ENCODE measurements around the gene GPR137.
"Not testable (repeated sequence)": the region's sequence is repeated elsewhere in the genome, so short reads cannot be mapped to it uniquely, and the experiment has no call there.

The GPR137 gene

GRCh38 chr11:64314805-64315561, 29.3 kb downstream of the GPR137 start:
- Mint-ChIP-seq H3K27ac (peak overlapping the region; percentile 83), H3K4me3 (peak overlapping the region; percentile 48), H3K9me3 (no peaks in the 10 kb centered on the region), H3K36me3 (ENCODE audit: low read depth) (peaks cover 5% of the 10 kb centered on the region), H3K27me3 (ENCODE audit: low read depth, poor library complexity) (no peaks in the 10 kb centered on the region), H3K4me1 (peaks cover 23% of the 10 kb centered on the region)
- DNase-seq, result no peak
- TF ChIP-seq, protein P1, sequence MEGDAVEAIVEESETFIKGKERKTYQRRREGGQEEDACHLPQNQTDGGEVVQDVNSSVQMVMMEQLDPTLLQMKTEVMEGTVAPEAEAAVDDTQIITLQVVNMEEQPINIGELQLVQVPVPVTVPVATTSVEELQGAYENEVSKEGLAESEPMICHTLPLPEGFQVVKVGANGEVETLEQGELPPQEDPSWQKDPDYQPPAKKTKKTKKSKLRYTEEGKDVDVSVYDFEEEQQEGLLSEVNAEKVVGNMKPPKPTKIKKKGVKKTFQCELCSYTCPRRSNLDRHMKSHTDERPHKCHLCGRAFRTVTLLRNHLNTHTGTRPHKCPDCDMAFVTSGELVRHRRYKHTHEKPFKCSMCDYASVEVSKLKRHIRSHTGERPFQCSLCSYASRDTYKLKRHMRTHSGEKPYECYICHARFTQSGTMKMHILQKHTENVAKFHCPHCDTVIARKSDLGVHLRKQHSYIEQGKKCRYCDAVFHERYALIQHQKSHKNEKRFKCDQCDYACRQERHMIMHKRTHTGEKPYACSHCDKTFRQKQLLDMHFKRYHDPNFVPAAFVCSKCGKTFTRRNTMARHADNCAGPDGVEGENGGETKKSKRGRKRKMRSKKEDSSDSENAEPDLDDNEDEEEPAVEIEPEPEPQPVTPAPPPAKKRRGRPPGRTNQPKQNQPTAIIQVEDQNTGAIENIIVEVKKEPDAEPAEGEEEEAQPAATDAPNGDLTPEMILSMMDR (IDR thresholded peaks at IDR 0.05), result no peak

DNA sequence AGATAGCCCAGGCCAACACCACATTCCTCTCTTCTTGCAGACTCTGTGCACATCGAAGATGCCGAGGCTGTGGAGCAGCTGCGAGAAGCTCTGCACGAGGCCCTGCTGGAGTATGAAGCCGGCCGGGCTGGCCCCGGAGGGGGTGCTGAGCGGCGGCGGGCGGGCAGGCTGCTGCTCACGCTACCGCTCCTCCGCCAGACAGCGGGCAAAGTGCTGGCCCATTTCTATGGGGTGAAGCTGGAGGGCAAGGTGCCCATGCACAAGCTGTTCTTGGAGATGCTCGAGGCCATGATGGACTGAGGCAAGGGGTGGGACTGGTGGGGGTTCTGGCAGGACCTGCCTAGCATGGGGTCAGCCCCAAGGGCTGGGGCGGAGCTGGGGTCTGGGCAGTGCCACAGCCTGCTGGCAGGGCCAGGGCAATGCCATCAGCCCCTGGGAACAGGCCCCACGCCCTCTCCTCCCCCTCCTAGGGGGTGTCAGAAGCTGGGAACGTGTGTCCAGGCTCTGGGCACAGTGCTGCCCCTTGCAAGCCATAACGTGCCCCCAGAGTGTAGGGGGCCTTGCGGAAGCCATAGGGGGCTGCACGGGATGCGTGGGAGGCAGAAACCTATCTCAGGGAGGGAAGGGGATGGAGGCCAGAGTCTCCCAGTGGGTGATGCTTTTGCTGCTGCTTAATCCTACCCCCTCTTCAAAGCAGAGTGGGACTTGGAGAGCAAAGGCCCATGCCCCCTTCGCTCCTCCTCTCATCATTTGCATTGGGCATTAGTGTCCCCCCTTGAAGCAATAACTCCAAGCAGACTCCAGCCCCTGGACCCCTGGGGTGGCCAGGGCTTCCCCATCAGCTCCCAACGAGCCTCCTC, 30.2 kb downstream of the GPR137 start:
- peaks cover 13% of the 10 kb centered on the region for H3K36me3 Mint-ChIP-seq (ENCODE audit: low read depth)
- H3K27ac Mint-ChIP-seq; H3K27me3 Mint-ChIP-seq (ENCODE audit: low read depth, poor library complexity); H3K9me3 Mint-ChIP-seq; DNase-seq: not testable (repeated sequence)
- peak overlapping the region; percentile 94 for H3K4me3 Mint-ChIP-seq
- peaks cover 25% of the 10 kb centered on the region for H3K4me1 Mint-ChIP-seq

- Mint-ChIP-seq H3K36me3 (ENCODE audit: low read depth) (peaks cover 16% of the 10 kb centered on the region), H3K4me3 (peak overlapping the region; percentile 94), H3K27ac (peak overlapping the region; percentile 100), H3K9me3 (no peaks in the 10 kb centered on the region), H3K4me1 (peaks cover 32% of the 10 kb centered on the region), H3K27me3 (ENCODE audit: low read depth, poor library complexity) (no peaks in the 10 kb centered on the region)
- DNase-seq, result no peak
- TF ChIP-seq, protein P1 (IDR thresholded peaks at IDR 0.05), result no peak
Measured at GRCh38 chr11:64316672-64317324, 31.1 kb downstream of the GPR137 start.

DNA sequence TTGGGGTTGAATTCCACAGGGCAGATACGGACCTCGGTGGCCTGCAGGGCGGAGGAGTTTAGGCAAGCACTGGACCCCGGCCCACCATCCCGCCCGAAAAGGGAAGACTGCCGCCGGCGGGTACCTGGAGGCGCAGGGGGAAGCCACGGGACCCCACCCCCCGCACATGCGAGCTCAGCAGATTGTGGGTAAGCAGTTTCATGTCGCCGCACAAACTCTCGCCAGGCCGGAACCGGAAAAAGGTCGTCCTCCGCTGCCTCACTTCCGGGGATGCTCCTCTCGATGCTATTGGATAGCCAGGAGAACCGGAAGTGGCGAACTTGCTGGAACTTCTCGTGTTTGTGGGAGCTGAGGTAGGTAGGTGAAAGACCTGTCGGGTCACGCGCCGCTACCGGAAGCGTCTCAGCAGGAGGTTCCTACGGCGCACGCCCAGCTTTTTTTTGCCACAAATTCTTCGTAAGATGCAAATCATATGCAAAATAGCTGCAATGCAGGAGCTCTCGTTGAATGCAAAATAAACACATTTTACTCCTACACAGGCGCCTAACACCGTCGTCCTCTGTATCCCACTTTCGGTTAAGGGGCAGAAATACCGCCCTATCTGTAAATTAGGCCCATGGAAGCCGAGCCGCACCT, 31.8 kb downstream of the GPR137 start, which contains the start of gene TRMT112:
Gene TRMT112, minus strand, starts transcription at position 235 of the 636 bp plus-strand sequence. Its CDS starts 33 bp downstream, at position 202.
- H3K4me3 Mint-ChIP-seq, result peak within 1 kb of the TSS; percentile 94
- peaks cover 16% of the 10 kb centered on the region for H3K36me3 Mint-ChIP-seq (ENCODE audit: low read depth)
- no peaks in the 10 kb centered on the region for H3K9me3 Mint-ChIP-seq
- peaks cover 35% of the 10 kb centered on the region for H3K4me1 Mint-ChIP-seq
- H3K27ac Mint-ChIP-seq, result peak within 1 kb of the TSS; percentile 100
- DNase-seq, result peak; percentile 85
- TF ChIP-seq, protein P1 (IDR thresholded peaks at IDR 0.05), result no peak
- H3K27me3 Mint-ChIP-seq (ENCODE audit: low read depth, poor library complexity), result no peaks in the 10 kb centered on the region

- peaks cover 41% of the 10 kb centered on the region for H3K4me1 Mint-ChIP-seq
- TF ChIP-seq, protein P1 (IDR thresholded peaks at IDR 0.05), result no peak
- H3K27ac Mint-ChIP-seq, result peak within 1 kb of the TSS; percentile 100
- DNase-seq, result peak; percentile 91
- peak within 1 kb of the TSS; percentile 94 for H3K4me3 Mint-ChIP-seq
- no peaks in the 10 kb centered on the region for H3K27me3 Mint-ChIP-seq (ENCODE audit: low read depth, poor library complexity)
- peaks cover 16% of the 10 kb centered on the region for H3K36me3 Mint-ChIP-seq (ENCODE audit: low read depth)
- H3K9me3 Mint-ChIP-seq, result no peaks in the 10 kb centered on the region
Measured at GRCh38 chr11:64317961-64318765, 32.5 kb downstream of the GPR137 start, which contains the start of gene PRDX5. Gene PRDX5, plus strand, starts transcription at chr11:64318121. Its CDS starts 95 bp downstream, at chr11:64318216.
